GM18499 (cell line): ENCODE results near the gene SH3RF3.

Source experiments
- ATAC-seq: cut with Tn5 transposase; IDR thresholded peaks from one replicate; pipeline ENCODE4 v1.9.1; 2021; ENCODE audit warnings: moderate number of reproducible peaks; ENCODE audit not compliant: insufficient read depth, unreplicated experiment

SH3RF3 gene

GRCh38 chr2:109196081-109196875 lies 67.3 kb downstream of the SH3RF3 start:
- no peak for ATAC-seq

- ATAC-seq, result no peak
These were observed 68.8 kb downstream of the SH3RF3 start for GRCh38 chr2:109197491-109198418.

GRCh38 chr2:109199790-109200189 lies 70.8 kb downstream of the SH3RF3 start:
- no peak for ATAC-seq

GRCh38 chr2:109200616-109201464 lies 71.8 kb downstream of the SH3RF3 start:
- ATAC-seq, result no peak

- no peak for ATAC-seq
These were observed 72.7 kb downstream of the SH3RF3 start for GRCh38 chr2:109201465-109202327.

- ATAC-seq, result no peak
These were observed 73.5 kb downstream of the SH3RF3 start for GRCh38 chr2:109202486-109202885.

GRCh38 chr2:109203246-109204011 lies 74.4 kb downstream of the SH3RF3 start:
- no peak for ATAC-seq

- no peak for ATAC-seq
These were observed 75.4 kb downstream of the SH3RF3 start for GRCh38 chr2:109204412-109204811.

- ATAC-seq, result no peak
These were observed 76.4 kb downstream of the SH3RF3 start for GRCh38 chr2:109205447-109205846.

- no peak for ATAC-seq
These were observed 77.7 kb downstream of the SH3RF3 start for GRCh38 chr2:109206569-109207146.

- no peak for ATAC-seq
These were observed 78.2 kb downstream of the SH3RF3 start for GRCh38 chr2:109207176-109207575.

GRCh38 chr2:109208071-109208950 lies 79.3 kb downstream of the SH3RF3 start:
- no peak for ATAC-seq

GRCh38 chr2:109208951-109209335 lies 79.9 kb downstream of the SH3RF3 start:
- ATAC-seq, result no peak

- no peak for ATAC-seq
These were observed 80.4 kb downstream of the SH3RF3 start for GRCh38 chr2:109209412-109209811.

GRCh38 chr2:109209941-109210340 lies 80.9 kb downstream of the SH3RF3 start:
- no peak for ATAC-seq

GRCh38 chr2:109210431-109211200 lies 81.6 kb downstream of the SH3RF3 start:
- ATAC-seq, result no peak

- ATAC-seq, result no peak
These were observed 82.3 kb downstream of the SH3RF3 start for GRCh38 chr2:109211315-109211714.
